Measurements from ENCODE around the gene POLE. TPM values are rescaled to one million over a fixed set of nuclear protein-coding genes. Genes with fewer than 3 reads are reported as not detected.

POLE gene
- total RNA-seq, 4 donors from 2014 or later: 28.2 to 98.5 (median 30.0) TPM

DNA sequence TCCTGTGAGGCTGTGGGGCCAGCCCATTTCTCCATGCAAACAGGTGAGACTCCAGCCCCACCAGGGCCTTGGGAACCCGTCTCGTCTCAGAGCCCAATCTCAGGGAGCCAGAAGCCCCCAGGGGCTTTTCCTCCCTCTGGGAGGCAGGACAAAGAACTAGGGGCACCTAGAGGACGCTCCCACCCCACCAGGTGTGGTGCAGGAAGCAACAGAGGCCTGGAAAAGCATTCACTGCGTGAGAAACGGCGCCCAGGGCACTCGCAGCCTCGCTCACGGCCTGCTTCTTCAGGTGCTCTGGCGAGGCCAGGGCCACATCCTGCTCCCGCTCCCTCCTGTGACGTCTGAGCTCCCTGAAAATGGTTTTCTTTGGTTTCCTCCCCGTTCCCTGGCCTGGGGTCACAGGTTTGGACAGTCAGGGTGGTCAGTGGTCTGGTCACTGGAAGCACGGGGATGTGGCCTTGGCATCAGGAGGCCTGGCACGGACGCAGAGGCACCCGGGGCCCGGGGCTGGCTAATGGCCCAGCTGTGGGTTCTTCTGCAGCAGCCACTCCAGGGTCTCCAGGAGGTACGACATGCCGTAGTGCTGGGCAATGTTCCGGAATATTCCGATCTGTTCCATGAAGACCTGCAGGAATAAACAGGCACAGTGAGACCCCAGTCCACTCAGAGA lies 62.8 kb downstream of the POLE start:
- TF ChIP-seq, protein P1, sequence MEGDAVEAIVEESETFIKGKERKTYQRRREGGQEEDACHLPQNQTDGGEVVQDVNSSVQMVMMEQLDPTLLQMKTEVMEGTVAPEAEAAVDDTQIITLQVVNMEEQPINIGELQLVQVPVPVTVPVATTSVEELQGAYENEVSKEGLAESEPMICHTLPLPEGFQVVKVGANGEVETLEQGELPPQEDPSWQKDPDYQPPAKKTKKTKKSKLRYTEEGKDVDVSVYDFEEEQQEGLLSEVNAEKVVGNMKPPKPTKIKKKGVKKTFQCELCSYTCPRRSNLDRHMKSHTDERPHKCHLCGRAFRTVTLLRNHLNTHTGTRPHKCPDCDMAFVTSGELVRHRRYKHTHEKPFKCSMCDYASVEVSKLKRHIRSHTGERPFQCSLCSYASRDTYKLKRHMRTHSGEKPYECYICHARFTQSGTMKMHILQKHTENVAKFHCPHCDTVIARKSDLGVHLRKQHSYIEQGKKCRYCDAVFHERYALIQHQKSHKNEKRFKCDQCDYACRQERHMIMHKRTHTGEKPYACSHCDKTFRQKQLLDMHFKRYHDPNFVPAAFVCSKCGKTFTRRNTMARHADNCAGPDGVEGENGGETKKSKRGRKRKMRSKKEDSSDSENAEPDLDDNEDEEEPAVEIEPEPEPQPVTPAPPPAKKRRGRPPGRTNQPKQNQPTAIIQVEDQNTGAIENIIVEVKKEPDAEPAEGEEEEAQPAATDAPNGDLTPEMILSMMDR (IDR thresholded peaks at IDR 0.05; ENCODE audit: low read depth): no peak

- TF ChIP-seq, protein P1 (IDR thresholded peaks at IDR 0.05; ENCODE audit: low read depth): no peak
Observed at GRCh38 chr12:132623072-132623869, 63.9 kb downstream of the POLE start.

DNA sequence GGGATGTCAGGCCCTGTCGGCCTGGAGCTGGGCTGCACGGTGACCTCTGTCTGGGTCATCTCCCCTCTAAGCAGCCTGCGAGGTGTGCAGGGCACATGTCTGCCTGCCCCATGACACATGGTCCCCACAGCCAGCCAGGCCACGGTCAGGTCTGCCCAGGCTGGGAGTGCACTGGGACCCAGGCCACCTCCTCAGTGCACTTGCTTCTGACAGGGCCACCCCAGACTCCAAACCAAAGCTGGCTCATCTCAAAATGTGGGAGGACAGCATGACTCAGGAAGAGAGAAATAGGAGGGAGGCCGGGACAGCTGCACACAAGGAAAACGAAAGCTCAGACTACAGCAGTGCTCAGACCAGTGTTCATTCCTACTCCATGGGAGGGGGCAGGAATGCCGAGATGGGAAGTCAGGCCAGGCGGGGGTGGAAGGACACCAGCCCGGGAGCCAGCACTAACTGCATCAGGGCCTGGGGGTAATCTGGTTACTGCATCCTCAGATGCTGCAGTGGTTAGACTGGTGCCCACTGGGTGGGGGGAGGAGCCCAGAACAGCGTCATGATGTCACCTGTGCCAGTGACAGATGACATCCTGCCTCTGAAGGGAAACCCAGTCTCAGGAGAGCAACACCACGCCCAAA lies 64.6 kb downstream of the POLE start:
- TF ChIP-seq, protein P1 (IDR thresholded peaks at IDR 0.05; ENCODE audit: low read depth): no peak

DNA sequence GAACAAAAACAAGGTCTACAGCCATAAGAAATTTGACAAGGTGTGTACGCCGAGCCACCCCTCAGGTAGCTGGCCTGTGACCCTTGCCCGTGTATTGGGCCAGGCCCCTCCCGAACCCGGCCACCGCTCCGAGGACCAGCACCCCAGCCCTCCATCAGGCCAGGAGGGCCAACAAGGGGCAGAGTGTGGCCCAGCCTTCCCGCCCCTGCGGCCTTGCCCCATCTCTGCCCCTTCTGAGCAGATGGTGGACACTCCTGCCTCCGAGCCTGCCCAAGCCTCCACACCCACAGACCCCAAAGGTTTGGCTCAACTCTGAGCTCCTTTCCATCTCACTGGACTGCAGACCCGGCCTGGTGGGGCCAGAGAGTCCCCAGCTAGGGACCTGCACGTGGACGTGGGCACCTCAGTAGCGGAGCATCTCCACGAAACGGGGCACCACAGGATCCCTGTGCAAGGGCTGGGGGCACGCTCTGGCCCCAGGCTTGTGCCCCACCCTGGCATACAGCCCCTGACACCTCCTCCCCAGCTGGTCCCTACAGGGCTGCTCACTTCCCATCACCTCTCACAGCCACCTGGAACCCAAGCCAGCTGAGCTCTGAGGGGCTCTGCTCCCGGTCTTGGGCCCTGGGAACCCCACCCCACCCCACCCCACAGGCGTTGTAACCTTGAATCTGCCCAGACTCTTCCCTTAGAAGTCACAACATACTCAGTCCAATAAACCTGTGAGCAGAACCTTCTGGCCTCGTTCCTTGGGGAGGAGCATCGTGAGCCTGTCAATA lies 65.3 kb downstream of the POLE start:
- TF ChIP-seq, protein P1 (IDR thresholded peaks at IDR 0.05; ENCODE audit: low read depth): no peak

DNA sequence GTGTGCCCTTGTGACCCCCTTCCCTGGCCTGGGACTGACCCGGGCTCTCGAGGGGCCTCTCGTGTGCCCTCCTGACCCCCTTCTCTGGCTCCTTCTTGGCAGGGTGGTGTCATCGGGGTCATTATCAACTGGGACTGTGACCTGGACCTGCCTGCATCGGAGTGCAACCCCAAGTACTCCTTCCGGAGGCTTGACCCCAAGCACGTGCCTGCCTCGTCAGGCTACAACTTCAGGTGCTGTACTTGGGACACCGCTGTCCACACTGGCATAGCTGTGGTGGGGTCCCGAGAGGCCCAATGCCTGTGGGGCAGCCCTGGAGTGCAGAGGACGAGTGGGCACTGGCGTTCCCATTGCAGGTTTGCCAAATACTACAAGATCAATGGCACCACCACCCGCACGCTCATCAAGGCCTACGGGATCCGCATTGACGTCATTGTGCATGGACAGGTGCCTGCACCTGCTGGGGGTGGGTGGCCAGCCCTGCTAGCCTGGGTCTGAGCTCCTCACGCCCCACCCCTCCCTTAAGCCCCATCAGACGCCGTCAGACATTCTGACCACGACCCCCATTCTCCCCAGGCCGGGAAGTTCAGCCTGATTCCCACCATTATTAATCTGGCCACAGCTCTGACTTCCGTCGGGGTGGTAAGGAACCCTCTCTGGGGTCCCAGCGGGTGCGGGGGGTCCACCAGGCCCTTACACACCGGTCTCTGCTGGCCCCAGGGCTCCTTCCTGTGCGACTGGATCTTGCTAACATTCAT lies 66.1 kb downstream of the POLE start:
- TF ChIP-seq, protein P1 (IDR thresholded peaks at IDR 0.05; ENCODE audit: low read depth): no peak

GRCh38 chr12:132620113-132620898 lies 66.8 kb downstream of the POLE start:
- TF ChIP-seq, protein P1 (IDR thresholded peaks at IDR 0.05; ENCODE audit: low read depth): no peak

Measured in subcutaneous adipose tissue (tissue), 4 donors.